ENCODE data around the gene PLEKHO2. TPM values are rescaled to one million over a fixed set of nuclear protein-coding genes. Genes with fewer than 3 reads are reported as not detected.

PLEKHO2 gene
- total and polyA plus RNA-seq, 2 of the 13 experiments (the other 11 are each of a cell fraction or from before 2014, with no cell fraction given): 3.8 to 4.8 TPM

GRCh38 chr15:64816452-64816851, 25.3 kb upstream of the PLEKHO2 start:
- intact Hi-C loops (cut with micrococcal nuclease; ENCODE audit: unreplicated experiment) (no loop called here), in situ Hi-C loops (cut with HindIII; ENCODE audit: extremely low pct_ligation_motif_present, low pct_unique_long_range_greater_than_20kb) (no loop called here)
- H4K20me1 ChIP-seq (ENCODE audit: insufficient read depth, low read length): no peaks in the 10 kb centered on the region
- peak; percentile 45 for DNase-seq (ENCODE audit: low spot score)
- no peak for FAIRE-seq
- peak overlapping the region; percentile 63 for H3K4me2 ChIP-seq (ENCODE audit: low read depth, low read length)
- peak overlapping the region; percentile 59 for H3K9ac ChIP-seq (ENCODE audit: insufficient read depth, low read depth, low read length)
- H3K9me3 ChIP-seq (ENCODE audit: low read length): no peaks in the 10 kb centered on the region
- H2AFZ ChIP-seq (ENCODE audit: low read length): peak overlapping the region; percentile 82
- CTCF ChIA-PET (ENCODE audit: low intra/inter-chr PET ratio, low total read pairs): interaction anchor here (0.7 to 1.2 kb wide), 2 partner anchors 19 to 20 kb away, joined by 3 to 4 read pairs; no protein-coding TSS in a partner anchor
- WGBS (ENCODE audit: low lambda C conversion rate): 41% methylated on average over 7 of the region's 13 CpGs
- BruUV-seq (replicated peaks): no TSS peak
- no peaks in the 10 kb centered on the region for H3K79me2 ChIP-seq (ENCODE audit: insufficient read depth, low read length)
- POLR2A ChIA-PET: interaction anchor here (1.1 to 2.0 kb wide), 4 partner anchors 9 to 25 kb away, joined by 3 to 10 read pairs (median 3); partner anchors contain the start of genes PIF1 and PLEKHO2
- H3K4me1 ChIP-seq (ENCODE audit: insufficient read depth, low read length): peaks cover 54% of the 10 kb centered on the region
- peaks cover 5 to 22% of the 10 kb centered on the region in 2 experiments for H3K36me3 ChIP-seq (replicated peaks in 1 of 2; ENCODE audit: control insufficient read depth in 1 of 2, insufficient read depth in 2 of 2, low read length in 2 of 2)
- peaks cover 0 to 2% of the 10 kb centered on the region in 2 experiments; a peak in 1 of 5 replicates for H3K27me3 ChIP-seq (ENCODE audit: control insufficient read depth in 1 of 2, insufficient read depth in 2 of 2, low read length in 2 of 2)
- no peak overlapping the region; a peak in 1 of 6 replicates for H3K4me3 ChIP-seq (replicated peaks in 1 of 3; ENCODE audit: insufficient read depth in 1 of 3, low read depth in 2 of 3, low read length in 3 of 3)
- peak; percentile 65 for ATAC-seq
- H3K27ac ChIP-seq (ENCODE audit: extremely low read length, insufficient read depth, low read length): peak overlapping the region; percentile 50
- TF ChIP-seq HIC2 (CRISPR knock-in tag; IDR thresholded peaks at IDR 0.05; ENCODE audit: low read depth) (0 out of 2 replicates have a peak, but pooled peaks have one; percentile 63), DMAP1 (CRISPR knock-in tag; IDR thresholded peaks at IDR 0.05) (peak; percentile 87), HOXA3 (CRISPR knock-in tag; IDR thresholded peaks at IDR 0.05) (peak; percentile 80), KLF11 (CRISPR knock-in tag; IDR thresholded peaks at IDR 0.05) (0 out of 2 replicates have a peak, but pooled peaks have one; percentile 47), ZSCAN21 (CRISPR knock-in tag; IDR thresholded peaks at IDR 0.05; ENCODE audit: borderline replicate concordance) (0 out of 2 replicates have a peak, but pooled peaks have one; percentile 20), THAP11 (CRISPR knock-in tag; IDR thresholded peaks at IDR 0.05) (peak; percentile 33; the same call in 1 of the 2 replicates), NR2C2 (CRISPR knock-in tag; IDR thresholded peaks at IDR 0.05; ENCODE audit: borderline replicate concordance) (0 out of 2 replicates have a peak, but pooled peaks have one; percentile 46), NFKBIZ (CRISPR knock-in tag; IDR thresholded peaks at IDR 0.05) (0 out of 2 replicates have a peak, but pooled peaks have one; percentile 49), ZNF629 (CRISPR knock-in tag; conservative IDR thresholded peaks at IDR 0.05) (peak; percentile 74), ATF2 (CRISPR knock-in tag; IDR thresholded peaks at IDR 0.05) (0 out of 2 replicates have a peak, but pooled peaks have one; percentile 58), RXRA (CRISPR knock-in tag; IDR thresholded peaks at IDR 0.05) (peak; percentile 63), XRCC5 (optimal IDR thresholded peaks at IDR 0.05; ENCODE audit: low read length) (peak; percentile 65), RNF2 (conservative IDR thresholded peaks at IDR 0.05; ENCODE audit: low read depth) (0 out of 2 replicates have a peak, but pooled peaks have one; percentile 56), PAXIP1 (CRISPR knock-in tag; conservative IDR thresholded peaks at IDR 0.05) (peak; percentile 57), ESRRA (CRISPR knock-in tag; IDR thresholded peaks at IDR 0.05; ENCODE audit: low read depth) (0 out of 2 replicates have a peak, but pooled peaks have one; percentile 66), BRD4 (CRISPR knock-in tag; IDR thresholded peaks at IDR 0.05) (0 out of 2 replicates have a peak, but pooled peaks have one; percentile 38), ZNF615 (CRISPR knock-in tag; IDR thresholded peaks at IDR 0.05; ENCODE audit: borderline replicate concordance) (no peak), ZBTB38 (CRISPR knock-in tag; IDR thresholded peaks at IDR 0.05) (peak; percentile 63), TAF1 (CRISPR knock-in tag; IDR thresholded peaks at IDR 0.05) (peak; percentile 29; the same call in 1 of the 2 replicates)
